HG03139 (cell line): ENCODE results near the gene TBC1D13.
A peak's percentile ranks its signal among the peaks of the same experiment; 100 is the strongest.
"Not testable (repeated sequence)": the region's sequence is repeated elsewhere in the genome, so short reads cannot be mapped to it uniquely, and the experiment has no call there.

ENCODE experiments used
- ATAC-seq: cut with Tn5 transposase; IDR thresholded peaks from one replicate; pipeline ENCODE4 v1.9.1; 2021; ENCODE audit not compliant: unreplicated experiment

Gene TBC1D13

GRCh38 chr9:128782669-128783068 lies 4.4 kb upstream of the TBC1D13 start:
- ATAC-seq = no peak

- ATAC-seq = no peak
These were observed 1.6 kb upstream of the TBC1D13 start for GRCh38 chr9:128785427-128785826.

GRCh38 chr9:128787659-128788058 lies 606 bp downstream of the TBC1D13 start:
- ATAC-seq = no peak

GRCh38 chr9:128788445-128788844 lies 1.4 kb downstream of the TBC1D13 start:
- no peak for ATAC-seq

GRCh38 chr9:128790536-128790935 lies 3.5 kb downstream of the TBC1D13 start:
- no peak for ATAC-seq

GRCh38 chr9:128792134-128792533 lies 5.1 kb downstream of the TBC1D13 start:
- no peak for ATAC-seq

GRCh38 chr9:128792978-128793686 lies 6.1 kb downstream of the TBC1D13 start:
- no peak for ATAC-seq

GRCh38 chr9:128794961-128795360 lies 7.9 kb downstream of the TBC1D13 start:
- not testable (repeated sequence) for ATAC-seq

- no peak for ATAC-seq
These were observed 11.8 kb downstream of the TBC1D13 start for GRCh38 chr9:128798896-128799295.

GRCh38 chr9:128800061-128800460 lies 13.0 kb downstream of the TBC1D13 start:
- no peak for ATAC-seq

- no peak for ATAC-seq
These were observed 15.4 kb downstream of the TBC1D13 start for GRCh38 chr9:128802482-128802881.

- no peak for ATAC-seq
These were observed 18.6 kb downstream of the TBC1D13 start for GRCh38 chr9:128805661-128806060.

- no peak for ATAC-seq
These were observed 20.8 kb downstream of the TBC1D13 start for GRCh38 chr9:128807827-128808226.

- no peak for ATAC-seq
These were observed 21.5 kb downstream of the TBC1D13 start for GRCh38 chr9:128808543-128808942.

GRCh38 chr9:128809036-128809599 lies 22.1 kb downstream of the TBC1D13 start:
- ATAC-seq = no peak

GRCh38 chr9:128809831-128810230 lies 22.8 kb downstream of the TBC1D13 start:
- ATAC-seq = no peak

GRCh38 chr9:128810873-128811272 lies 23.8 kb downstream of the TBC1D13 start:
- ATAC-seq = no peak

GRCh38 chr9:128818099-128818838 lies 31.2 kb downstream of the TBC1D13 start, which contains the start of gene ENDOG:
Gene ENDOG, plus strand, starts transcription at chr9:128818500. Its CDS starts 185 bp downstream, at chr9:128818685.
- ATAC-seq = peak; percentile 85

- peak; percentile 13 for ATAC-seq
These were observed 32.0 kb downstream of the TBC1D13 start for GRCh38 chr9:128818839-128819715.

GRCh38 chr9:128819716-128820664 lies 32.9 kb downstream of the TBC1D13 start:
- ATAC-seq = no peak
